ENCODE data around the gene CAMK2B. TPM values are rescaled to one million over a fixed set of nuclear protein-coding genes. Genes with fewer than 3 reads are reported as not detected.

CAMK2B gene
- total RNA-seq, 1 donor from 2014 or later = 31.8 TPM

- DNase-seq (ENCODE audit: low read depth) = no peak
Observed at GRCh38 chr7:44258423-44258760, 67.0 kb downstream of the CAMK2B start.

DNA sequence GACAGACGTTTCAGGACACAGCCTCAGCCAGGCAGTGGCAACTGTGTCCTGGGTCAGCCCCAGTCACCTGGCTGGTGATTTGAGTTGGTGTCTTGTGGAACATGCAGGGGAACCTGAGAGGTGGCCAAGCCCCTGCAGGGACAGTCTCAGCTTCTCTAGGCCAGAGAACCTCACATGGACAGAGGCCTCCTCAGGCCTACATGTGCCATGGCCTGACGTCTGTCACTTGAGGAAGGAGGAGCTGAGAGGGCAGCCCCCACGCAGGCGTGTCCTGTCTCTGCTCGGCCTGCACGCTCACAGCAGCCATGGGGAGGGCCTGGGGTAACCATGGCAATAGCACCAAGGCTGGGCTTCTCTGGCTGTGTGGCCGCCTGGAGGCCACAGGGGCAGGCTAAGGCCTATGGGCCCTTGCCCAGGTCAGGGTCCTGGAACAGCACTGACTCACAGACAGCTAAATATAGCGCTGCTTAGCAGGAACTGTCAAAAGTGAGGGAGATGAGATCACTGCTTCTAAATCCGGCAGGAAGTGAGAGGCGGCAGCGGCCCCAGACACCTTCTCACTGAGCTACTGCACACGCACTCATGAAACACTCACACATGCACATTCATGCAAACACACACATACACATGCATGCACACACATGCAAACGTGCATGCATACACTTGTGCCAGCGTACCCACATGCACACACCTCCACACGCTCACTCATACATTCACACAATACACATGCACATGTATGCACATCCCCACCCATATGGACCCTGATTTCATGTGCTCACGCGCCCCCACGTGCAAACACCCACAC is 67.6 kb downstream of the CAMK2B start:
- DNase-seq (ENCODE audit: low read depth) = peak; percentile 97

GRCh38 chr7:44257213-44257612 is 68.2 kb downstream of the CAMK2B start:
- no peak for DNase-seq (ENCODE audit: low read depth)

DNA sequence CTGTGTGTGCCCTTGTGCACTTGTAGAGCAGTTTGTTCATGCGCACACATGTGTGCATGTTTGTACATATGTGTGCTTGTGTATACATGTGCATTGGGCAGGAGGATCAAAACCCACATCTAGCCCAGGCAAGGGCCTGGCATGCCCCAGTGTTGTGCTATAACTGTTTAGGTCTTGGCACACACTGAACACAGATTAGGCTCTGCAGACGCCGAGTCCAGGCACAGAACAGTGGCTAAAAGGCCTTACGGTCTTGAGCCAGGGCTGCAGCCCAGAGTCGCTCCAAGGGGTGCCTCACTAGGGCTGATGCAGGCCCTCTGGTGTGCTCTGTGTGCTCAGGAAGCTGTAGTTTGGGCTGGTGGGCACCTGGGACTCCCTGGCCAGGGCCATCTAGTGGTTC is 68.9 kb downstream of the CAMK2B start:
- no peak for DNase-seq (ENCODE audit: low read depth)

GRCh38 chr7:44251881-44252280 is 73.5 kb downstream of the CAMK2B start:
- DNase-seq (ENCODE audit: low read depth) = no peak

DNA sequence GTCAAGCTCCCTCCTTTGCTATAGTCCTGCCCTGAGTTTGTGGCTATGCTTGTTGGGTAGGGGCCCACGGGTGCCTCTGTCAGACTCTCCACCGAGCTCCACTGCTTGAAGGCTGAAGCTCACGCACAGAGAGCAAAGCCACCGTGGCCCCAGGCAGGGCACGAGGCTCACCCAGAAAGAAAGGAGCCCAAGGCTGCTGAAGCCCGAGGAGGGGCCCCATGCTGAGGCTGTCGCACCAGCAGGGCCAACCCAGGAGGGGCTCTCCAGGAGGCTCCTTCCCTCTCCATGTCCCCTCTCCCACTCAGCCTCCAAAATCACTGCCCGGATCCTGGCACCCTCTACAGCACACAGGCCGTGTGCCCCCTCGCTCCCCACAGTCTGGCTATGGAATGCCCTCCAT is 74.1 kb downstream of the CAMK2B start:
- no peak for DNase-seq (ENCODE audit: low read depth)

DNA sequence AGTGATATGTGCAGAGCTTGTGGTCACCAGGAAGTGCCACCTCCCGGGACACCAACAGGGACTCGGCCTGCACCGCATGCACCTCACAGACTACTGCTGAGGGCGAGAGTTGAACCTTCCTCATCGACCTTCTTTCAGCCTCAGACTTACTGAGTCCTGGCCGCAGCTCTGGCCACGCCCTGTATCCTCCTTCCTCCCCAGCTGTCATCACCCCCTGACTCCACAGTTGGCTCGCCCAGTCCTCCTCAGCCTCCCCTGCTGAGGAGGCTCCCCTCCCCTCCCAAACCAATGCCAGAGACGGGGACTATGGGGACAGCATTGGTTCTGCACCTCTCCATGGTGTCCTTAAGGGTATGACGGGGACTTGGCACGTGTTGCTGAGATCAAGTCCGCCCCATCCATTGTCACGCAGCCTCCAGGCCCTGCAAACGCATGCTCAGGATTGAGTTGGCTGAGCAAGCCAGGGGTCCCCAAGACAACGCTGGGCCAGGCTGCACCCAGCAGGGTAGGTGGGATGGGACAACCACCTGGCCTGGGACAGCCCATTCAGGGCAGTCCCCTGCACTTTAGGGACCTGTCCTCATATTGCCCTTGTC is 75.7 kb downstream of the CAMK2B start:
- no peak for DNase-seq (ENCODE audit: low read depth)

DNA sequence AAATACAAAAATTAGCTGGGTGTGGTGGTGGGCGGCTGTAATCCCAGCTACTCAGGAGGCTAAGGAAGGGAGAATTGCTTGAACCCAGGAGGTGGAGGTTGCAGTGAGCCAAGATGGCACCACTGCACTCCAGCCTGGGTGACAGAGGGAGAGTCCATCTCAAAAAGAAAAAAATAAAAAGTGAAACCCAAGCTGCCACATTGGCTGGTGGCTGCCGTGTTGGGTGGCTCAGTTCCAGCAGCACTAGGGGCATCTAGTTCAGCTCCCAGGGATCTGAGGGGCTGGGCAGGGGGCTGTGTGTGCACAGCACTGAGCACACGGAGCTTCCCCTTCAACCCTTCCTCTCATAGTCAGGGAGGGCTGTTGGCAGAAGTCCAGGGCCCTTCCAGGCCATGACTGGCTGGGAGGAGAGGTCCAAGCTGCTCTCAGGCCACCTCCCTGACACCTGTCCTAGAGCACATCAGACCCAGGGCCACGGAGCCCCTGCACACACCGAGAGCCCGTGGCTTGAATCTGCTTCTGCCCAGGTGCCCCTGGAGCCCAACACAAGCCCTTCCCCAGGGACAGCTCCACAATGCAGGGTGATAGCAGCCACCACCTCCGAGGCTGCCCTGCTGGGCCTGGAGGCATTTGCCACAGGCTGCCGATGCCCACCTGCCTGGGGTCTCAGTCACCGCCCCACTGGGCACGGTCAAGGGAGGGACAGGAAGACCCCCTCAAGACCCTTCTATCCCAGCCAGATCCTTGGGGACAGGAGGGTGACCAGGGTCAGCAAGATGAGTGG is 77.3 kb downstream of the CAMK2B start:
- no peak for DNase-seq (ENCODE audit: low read depth)

DNA sequence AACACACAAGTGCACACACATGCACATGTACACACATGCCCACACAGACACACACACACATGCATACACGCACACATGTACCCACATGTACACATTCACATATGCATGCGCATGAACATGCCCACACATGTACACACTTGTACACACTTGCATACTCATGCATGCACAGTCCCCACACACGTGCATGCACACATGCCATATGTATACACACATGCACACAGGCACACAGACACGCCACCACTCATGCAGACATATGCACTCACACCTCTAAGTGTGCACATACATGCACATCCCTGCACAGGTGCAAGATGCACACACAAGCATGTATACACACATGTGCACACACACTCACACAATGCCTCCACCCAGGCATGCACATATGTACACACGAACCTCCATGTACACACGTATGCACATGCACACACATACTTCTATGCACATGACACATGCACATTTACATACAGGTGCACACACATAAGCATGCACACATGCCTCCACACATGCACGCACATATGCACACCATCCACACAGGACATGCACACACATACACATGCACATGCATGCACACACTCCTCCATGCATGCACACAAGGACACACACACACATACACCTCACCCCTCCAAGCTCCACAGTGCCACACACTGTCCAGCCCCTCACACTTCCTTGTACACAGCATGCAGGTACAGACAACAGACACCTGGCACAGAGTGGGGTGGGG is 78.8 kb downstream of the CAMK2B start:
- DNase-seq (ENCODE audit: low read depth) = no peak

DNA sequence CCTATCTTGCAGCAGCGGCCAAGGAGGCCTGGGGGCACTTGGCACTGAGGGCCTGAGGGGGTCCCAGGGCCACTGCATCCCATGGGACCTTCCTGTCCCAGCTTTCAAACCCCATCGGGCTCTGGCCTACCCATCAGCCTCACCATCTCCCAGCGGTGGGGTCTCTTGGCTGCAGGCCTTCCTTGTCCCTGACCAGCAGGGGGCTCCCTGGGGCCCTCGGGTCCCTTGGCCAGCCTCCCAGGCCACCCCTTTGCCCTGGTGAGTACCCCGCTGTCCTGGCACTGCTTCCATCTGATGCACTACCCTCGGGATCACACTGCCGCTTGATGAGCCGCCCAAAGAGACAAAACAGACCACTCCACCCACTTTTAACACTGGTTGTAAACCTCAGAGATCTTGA is 81.1 kb downstream of the CAMK2B start:
- no peak for DNase-seq (ENCODE audit: low read depth)

- DNase-seq (ENCODE audit: low read depth) = no peak
Observed at GRCh38 chr7:44242091-44242490, 83.3 kb downstream of the CAMK2B start.

- peak; percentile 91 for DNase-seq (ENCODE audit: low read depth)
Observed at GRCh38 chr7:44240983-44241510, 84.3 kb downstream of the CAMK2B start.

DNA sequence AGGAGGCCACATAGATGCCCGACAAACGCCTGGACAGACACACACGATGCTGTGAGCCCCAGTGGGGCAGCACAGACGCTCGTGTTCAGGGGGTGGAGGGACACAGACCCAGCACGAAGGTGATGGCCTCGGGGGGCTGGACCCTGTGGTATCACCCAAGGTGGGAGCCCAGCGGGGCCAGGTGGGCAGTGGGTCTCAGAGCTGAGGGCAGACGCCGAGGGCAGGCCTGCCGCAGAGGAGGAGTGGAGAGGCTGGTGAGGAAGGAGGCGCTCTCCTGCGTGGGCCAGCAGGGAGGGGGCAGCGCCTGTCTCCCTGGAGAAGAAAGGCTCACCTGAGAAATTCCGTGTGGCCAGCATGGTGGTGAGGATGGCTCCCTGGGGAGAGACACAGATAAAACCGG is 85.0 kb downstream of the CAMK2B start:
- no peak for DNase-seq (ENCODE audit: low read depth)

DNA sequence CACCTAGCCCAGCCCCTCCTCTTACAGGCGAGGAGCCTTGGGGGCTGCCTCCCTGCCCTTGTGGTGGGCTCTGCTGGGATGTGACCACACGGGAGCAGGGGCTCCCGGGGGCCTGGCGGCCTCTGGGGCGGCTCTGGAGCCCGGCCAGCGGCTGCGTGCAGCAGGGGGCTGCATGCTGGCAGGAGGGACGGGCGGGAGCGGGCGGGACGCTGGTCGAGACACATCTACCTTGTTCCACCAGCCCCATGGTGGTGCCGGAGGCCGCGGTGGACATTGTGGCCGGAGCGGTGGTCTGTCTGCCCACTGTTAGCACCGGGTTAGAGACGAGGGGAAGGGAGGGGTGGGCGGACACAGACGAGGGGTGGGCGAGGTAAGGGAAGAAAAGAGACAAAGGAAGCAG is 86.0 kb downstream of the CAMK2B start:
- no peak for DNase-seq (ENCODE audit: low read depth)

GRCh38 chr7:44238116-44238695 is 87.2 kb downstream of the CAMK2B start:
- no peak for DNase-seq (ENCODE audit: low read depth)

DNA sequence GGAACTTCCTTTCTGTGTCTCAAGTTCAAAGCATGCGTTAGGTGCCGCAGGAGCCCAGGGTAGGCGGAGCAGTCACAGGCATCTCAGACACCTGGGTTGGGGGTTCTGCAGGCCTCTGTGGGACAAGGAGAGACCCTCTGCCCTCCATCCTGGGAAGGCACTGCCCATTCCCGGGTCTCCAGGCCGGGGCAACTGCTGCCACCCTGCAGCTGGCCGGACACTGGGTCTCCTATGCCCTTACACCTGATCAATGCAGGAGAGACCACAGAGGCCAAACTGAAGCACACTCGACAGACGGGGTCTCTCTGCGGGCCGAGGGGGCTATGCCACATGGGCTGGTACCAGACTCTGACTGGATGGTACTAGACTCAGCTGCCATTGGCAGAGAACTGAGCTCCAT is 87.7 kb downstream of the CAMK2B start:
- no peak for DNase-seq (ENCODE audit: low read depth)

DNA sequence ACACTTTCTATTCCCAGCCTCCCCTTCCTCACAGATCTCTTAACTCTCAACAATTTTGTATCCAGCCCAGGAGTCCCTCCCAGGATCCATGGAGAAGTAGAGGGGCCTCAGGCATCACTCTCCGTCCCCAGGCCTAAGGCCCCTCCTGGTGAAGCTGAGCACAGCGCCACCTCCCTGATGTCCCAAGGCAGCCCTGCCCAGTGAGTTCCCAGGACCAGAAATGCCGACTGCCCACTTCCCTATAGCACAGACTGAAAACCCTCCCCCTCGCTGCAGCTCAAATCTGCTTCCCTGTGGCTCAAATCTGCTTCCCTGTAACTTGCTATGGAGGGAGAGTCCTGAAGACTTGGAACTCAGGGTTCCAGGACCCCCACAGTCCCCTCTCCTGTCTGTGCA is 89.1 kb downstream of the CAMK2B start:
- no peak for DNase-seq (ENCODE audit: low read depth)

GRCh38 chr7:44235582-44236332 is 89.6 kb downstream of the CAMK2B start:
- no peak for DNase-seq (ENCODE audit: low read depth)

- DNase-seq (ENCODE audit: low read depth) = no peak
Observed at GRCh38 chr7:44235066-44235465, 90.3 kb downstream of the CAMK2B start.
